ENCODE results near the gene HCST.

DNA sequence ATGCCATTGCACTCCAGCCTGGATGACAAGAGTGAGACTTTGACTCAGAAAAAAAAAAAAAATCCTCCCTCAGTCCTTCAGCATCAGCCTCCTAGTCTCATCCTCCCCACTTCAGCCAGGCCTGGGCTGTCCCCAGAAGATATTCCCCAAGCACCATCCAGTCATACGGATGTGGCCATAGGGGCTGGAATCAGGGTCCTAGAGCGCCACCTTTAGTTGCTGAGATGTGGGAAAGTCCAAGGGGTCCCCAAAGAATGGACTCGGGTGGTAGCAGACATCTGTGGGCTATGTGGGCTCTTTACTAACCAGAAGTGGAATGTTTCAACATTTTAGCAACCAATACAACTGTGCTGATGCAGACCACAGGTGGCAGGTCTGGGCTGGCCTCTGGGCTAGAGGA lies 8.8 kb downstream of the HCST start:
- TF ChIP-seq CTCF (IDR thresholded peaks at IDR 0.05) = no peak
- no peak for TF ChIP-seq EP300 (IDR thresholded peaks at IDR 0.05)
- TF ChIP-seq POLR2A (IDR thresholded peaks at IDR 0.05) = no peak

All from sigmoid colon (tissue), 4 donors.